Lower leg skin (tissue), 4 donors: ENCODE data around the gene NFKBIA. TPM values are rescaled to one million over a fixed set of nuclear protein-coding genes. Genes with fewer than 3 reads are reported as not detected.

Source experiments
- DNase-seq, 2 donors: peaks; one replicate each; pipeline ENCODE4 v3.0.0-alpha.2; 2019; ENCODE audit warnings: low spot score in 2 of 2
- H3K4me3 ChIP-seq: fragments of 200-600 bp; sonication (generic); 2 replicates; pipeline ENCODE4 v1.5.1; 2017; ENCODE audit warnings: mild to moderate bottlenecking, low read depth; ENCODE audit not compliant: poor library complexity, severe bottlenecking
- POLR2A ChIP-seq, 2 donors: fragments of 450-650 bp; IDR thresholded peaks; one replicate each; pipeline ENCODE4 v1.6.1; 2016 to 2017; ENCODE audit warnings: antibody characterized with exemption in 2 of 2, mild to moderate bottlenecking in 1 of 2, moderate library complexity in 1 of 2
- WGBS, 2 donors: methylation state at CpG; one replicate each; pipeline ENCODE4 v1.1.5; 2018; 5-methylcytosine and 5-hydroxymethylcytosine counted together
- intact Hi-C: fragments of 100-400 bp; cut with DNase I; formaldehyde crosslinking; loops from one replicate; pipeline ENCODE4 v1.15.0; 2023; ENCODE audit warnings: low total_unique reads
- total RNA-seq, 4 donors: library from RNA; depleted of rRNA; stranded (reverse); fragments of >200 nt; gene quantifications; one replicate each; pipeline ENCODE4 v1.1.0, GENCODE V29; 2016
- TF ChIP-seq, protein P1 (sequence below), 3 donors: fragments of 450-650 bp; IDR thresholded peaks; one replicate each; pipeline ENCODE4 v1.5.1; 2016; ENCODE audit warnings: antibody characterized with exemption in 3 of 3, mild to moderate bottlenecking in 3 of 3, moderate library complexity in 2 of 3

The NFKBIA gene
- total RNA-seq, 4 donors from 2014 or later, result 431 to 923 (median 565) TPM

GRCh38 chr14:35412272-35413056 is 7.9 kb upstream of the NFKBIA start:
- no peak overlapping the region for H3K4me3 ChIP-seq
- DNase-seq, result no peak
- TF ChIP-seq, protein P1, sequence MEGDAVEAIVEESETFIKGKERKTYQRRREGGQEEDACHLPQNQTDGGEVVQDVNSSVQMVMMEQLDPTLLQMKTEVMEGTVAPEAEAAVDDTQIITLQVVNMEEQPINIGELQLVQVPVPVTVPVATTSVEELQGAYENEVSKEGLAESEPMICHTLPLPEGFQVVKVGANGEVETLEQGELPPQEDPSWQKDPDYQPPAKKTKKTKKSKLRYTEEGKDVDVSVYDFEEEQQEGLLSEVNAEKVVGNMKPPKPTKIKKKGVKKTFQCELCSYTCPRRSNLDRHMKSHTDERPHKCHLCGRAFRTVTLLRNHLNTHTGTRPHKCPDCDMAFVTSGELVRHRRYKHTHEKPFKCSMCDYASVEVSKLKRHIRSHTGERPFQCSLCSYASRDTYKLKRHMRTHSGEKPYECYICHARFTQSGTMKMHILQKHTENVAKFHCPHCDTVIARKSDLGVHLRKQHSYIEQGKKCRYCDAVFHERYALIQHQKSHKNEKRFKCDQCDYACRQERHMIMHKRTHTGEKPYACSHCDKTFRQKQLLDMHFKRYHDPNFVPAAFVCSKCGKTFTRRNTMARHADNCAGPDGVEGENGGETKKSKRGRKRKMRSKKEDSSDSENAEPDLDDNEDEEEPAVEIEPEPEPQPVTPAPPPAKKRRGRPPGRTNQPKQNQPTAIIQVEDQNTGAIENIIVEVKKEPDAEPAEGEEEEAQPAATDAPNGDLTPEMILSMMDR (IDR thresholded peaks at IDR 0.05), result no peak
- no peak for TF ChIP-seq POLR2A (IDR thresholded peaks at IDR 0.05)
- intact Hi-C loops, result no loop called here
- 87% methylated on average over 12 of the region's 12 CpGs for WGBS, 2 donors

DNA sequence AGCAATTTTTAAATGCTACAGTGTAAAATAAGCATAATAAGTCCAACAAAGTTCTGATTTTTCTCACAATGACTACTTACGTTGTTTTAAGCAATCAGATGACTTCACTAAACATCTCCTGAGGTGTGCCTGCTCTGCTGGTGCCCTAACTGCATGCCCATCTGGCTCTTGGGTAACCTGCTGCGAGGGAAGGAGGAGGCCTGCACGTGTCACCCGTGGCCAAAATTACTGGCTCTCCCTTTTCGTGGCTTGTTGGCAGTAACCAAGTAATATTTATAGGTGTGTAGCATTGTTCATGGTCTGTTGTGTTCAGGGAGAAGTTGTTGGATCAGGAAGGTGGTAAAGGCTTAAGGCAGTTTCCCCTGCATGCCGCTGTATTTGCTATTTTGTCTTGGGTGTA is 6.3 kb upstream of the NFKBIA start:
- 57 to 60% methylated on average over 6 of the region's 6 CpGs for WGBS, 2 donors
- TF ChIP-seq, protein P1 (IDR thresholded peaks at IDR 0.05), result no peak
- no peak for TF ChIP-seq POLR2A (IDR thresholded peaks at IDR 0.05)
- no peak for DNase-seq
- intact Hi-C loops, result loop anchor here (2.0 kb wide), 1 partner anchor 270 kb away; no protein-coding TSS in a partner anchor
- no peak overlapping the region for H3K4me3 ChIP-seq

DNA sequence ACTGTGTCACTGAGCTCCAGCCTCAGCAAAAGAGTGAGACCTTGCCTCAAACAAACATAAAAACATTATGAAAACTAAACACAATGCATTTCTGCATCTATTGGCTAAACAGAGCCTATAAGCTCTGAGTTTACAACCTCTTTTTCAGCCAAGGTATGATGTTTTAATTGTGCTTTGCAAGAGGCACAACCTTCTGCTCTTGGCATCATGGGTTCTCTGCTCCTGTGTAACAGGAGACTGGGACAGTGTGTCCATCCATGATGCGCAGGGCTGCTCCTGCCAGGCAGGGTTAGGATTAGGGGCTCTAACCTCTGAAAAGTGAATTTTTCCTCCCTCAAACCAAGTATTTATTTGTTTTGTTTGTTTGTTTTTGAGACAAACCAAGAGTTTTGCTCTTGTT is 5.0 kb upstream of the NFKBIA start:
- intact Hi-C loops, result loop anchor here (10.0 kb wide), 1 partner anchor 175 kb away; no protein-coding TSS in a partner anchor
- TF ChIP-seq POLR2A (IDR thresholded peaks at IDR 0.05), result no peak
- TF ChIP-seq, protein P1 (IDR thresholded peaks at IDR 0.05), result no peak
- H3K4me3 ChIP-seq, result no peak overlapping the region
- WGBS, 2 donors, result 96 to 100% methylated on average over 1 of the region's 1 CpG
- no peak for DNase-seq

DNA sequence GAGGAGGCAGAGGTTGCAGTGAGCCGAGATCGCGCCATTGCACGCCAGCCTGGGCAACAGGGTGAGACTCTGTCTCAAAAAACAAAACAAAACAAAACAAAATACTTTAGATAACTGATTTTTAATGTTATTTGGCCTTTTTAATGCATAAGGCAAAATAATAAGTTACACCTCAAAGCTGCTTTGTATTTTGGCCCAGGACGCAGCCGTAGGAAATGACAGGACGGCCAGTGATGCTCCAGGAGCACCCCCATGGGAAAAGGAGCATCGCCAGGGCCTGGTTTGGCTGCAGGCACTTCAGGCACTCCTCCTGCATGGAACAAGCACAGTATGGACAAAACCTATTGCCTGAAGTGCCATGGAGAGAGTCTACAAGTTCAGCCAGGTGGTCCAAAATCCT is 3.5 kb upstream of the NFKBIA start:
- no peak overlapping the region for H3K4me3 ChIP-seq
- WGBS, 2 donors, result 91 to 93% methylated on average over 8 of the region's 8 CpGs
- no peak for TF ChIP-seq POLR2A (IDR thresholded peaks at IDR 0.05)
- TF ChIP-seq, protein P1 (IDR thresholded peaks at IDR 0.05), result no peak
- intact Hi-C loops, result loop anchor here (10.0 kb wide), 1 partner anchor 173 kb away; no protein-coding TSS in a partner anchor
- no peak for DNase-seq

DNA sequence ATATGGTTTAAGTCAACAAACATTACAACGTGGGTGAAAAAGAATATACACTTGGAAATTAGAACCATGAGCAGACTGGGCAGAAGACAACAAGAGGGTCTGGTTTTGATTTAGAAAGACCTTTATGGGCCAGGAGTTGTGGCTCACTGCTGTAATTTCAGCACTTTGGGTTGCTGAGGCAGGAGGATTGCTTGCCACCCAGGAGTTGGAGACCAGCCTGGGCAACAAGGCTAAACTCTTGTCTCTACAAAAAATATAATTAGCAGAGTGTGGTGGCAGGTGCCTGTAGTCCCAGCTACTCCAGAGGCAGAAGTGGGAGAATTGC is 2.7 kb upstream of the NFKBIA start:
- TF ChIP-seq, protein P1 (IDR thresholded peaks at IDR 0.05), result no peak
- TF ChIP-seq POLR2A (IDR thresholded peaks at IDR 0.05), result no peak
- no peak for DNase-seq
- 16 to 17% methylated on average over 1 of the region's 1 CpG for WGBS, 2 donors
- intact Hi-C loops, result loop anchor here (10.0 kb wide), 1 partner anchor 172 kb away; no protein-coding TSS in a partner anchor
- no peak overlapping the region for H3K4me3 ChIP-seq
